ENCODE measurements around the gene CCDC78.

- TF ChIP-seq POLR2A (IDR thresholded peaks at IDR 0.05; ENCODE audit: low read depth, low read length) = no peak
- TF ChIP-seq POLR2AphosphoS5 (IDR thresholded peaks at IDR 0.05; ENCODE audit: low read depth, low read length) = no peak
- no peak for TF ChIP-seq TAF1 (IDR thresholded peaks at IDR 0.05; ENCODE audit: borderline replicate concordance, low read depth, low read length)
These were observed 20.4 kb upstream of the CCDC78 start for GRCh38 chr16:746637-747036.
